HepG2 (cell line): ENCODE measurements around the gene PDIA5. TPM values are rescaled to one million over a fixed set of nuclear protein-coding genes. Genes with fewer than 3 reads are reported as not detected.
A peak's percentile ranks its signal among the peaks of the same experiment; 100 is the strongest.

Experiments used
- HDAC6 ChIP-seq: fragments of 200-600 bp; sonication (generic); IDR thresholded peaks from 2 replicates; pipeline ENCODE4 v1.7.0; 2017; ENCODE audit warnings: mild to moderate bottlenecking, antibody characterized with exemption, low read length, low read depth
- MAZ ChIP-seq, 2 experiments: sonication (generic) in 1 of 2; formaldehyde crosslinking in 1 of 2; IDR thresholded peaks; 2 replicates each; pipeline versions ENCODE4 v1.5.0 to v1.6.1; 2012 to 2020; ENCODE audit warnings: low read depth in 2 of 2, mild to moderate bottlenecking in 2 of 2, borderline replicate concordance in 1 of 2, improper control_type of control experiment in 1 of 2, low read length in 1 of 2, missing genetic modification reagents in 1 of 2, moderate library complexity in 1 of 2
- MZF1 ChIP-seq: sonication (generic); formaldehyde crosslinking; IDR thresholded peaks from 2 replicates; pipeline ENCODE4 v1.8.1; 2023; ENCODE audit warnings: mild to moderate bottlenecking, missing genetic modification reagents, borderline replicate concordance
- NCOR1 ChIP-seq: fragments of 200-600 bp; sonication (generic); IDR thresholded peaks from 2 replicates; pipeline ENCODE4 v1.7.0; 2017; ENCODE audit warnings: antibody characterized with exemption, low read length, borderline replicate concordance
- RAD21 ChIP-seq: fragments of 450-650 bp; formaldehyde crosslinking; IDR thresholded peaks from 2 replicates; pipeline ENCODE4 v1.5.0; 2020; ENCODE audit warnings: mild to moderate bottlenecking
- TEAD3 ChIP-seq: optimal IDR thresholded peaks from 2 replicates; pipeline ENCODE3; 2016; ENCODE audit warnings: borderline replicate concordance
- ZBTB8A ChIP-seq: sonication (generic); formaldehyde crosslinking; IDR thresholded peaks from 2 replicates; pipeline ENCODE4 v1.4.0; 2020; ENCODE audit warnings: mild to moderate bottlenecking, low read depth, missing genetic modification reagents, borderline replicate concordance
- ZMAT3 ChIP-seq: sonication (generic); formaldehyde crosslinking; conservative IDR thresholded peaks from 2 replicates; pipeline ENCODE4 v1.7.0; 2021; ENCODE audit warnings: missing genetic modification reagents
- ZNF30 ChIP-seq: sonication (generic); formaldehyde crosslinking; IDR thresholded peaks from 2 replicates; pipeline ENCODE4 v1.5.0; 2020; ENCODE audit warnings: mild to moderate bottlenecking, missing genetic modification reagents
- ZNF331 ChIP-seq: sonication (generic); formaldehyde crosslinking; IDR thresholded peaks from 2 replicates; pipeline ENCODE4 v1.4.0; 2020; ENCODE audit warnings: missing genetic modification reagents
- ZNF343 ChIP-seq: sonication (generic); formaldehyde crosslinking; IDR thresholded peaks from 2 replicates; pipeline ENCODE4 v1.4.0; 2020; ENCODE audit warnings: mild to moderate bottlenecking, missing genetic modification reagents
- ZNF543 ChIP-seq: sonication (generic); formaldehyde crosslinking; IDR thresholded peaks from 2 replicates; pipeline ENCODE4 v1.4.0; 2020; ENCODE audit warnings: mild to moderate bottlenecking, missing genetic modification reagents
- ZNF549 ChIP-seq: sonication (generic); formaldehyde crosslinking; IDR thresholded peaks from 2 replicates; pipeline ENCODE4 v1.5.0; 2020; ENCODE audit warnings: missing genetic modification reagents
- ZNF644 ChIP-seq: IDR thresholded peaks from 2 replicates; pipeline ENCODE4 v1.6.1; 2016; ENCODE audit warnings: low read depth
- polyA plus RNA-seq, 8 experiments: library from polyadenylated mRNA; depleted of rRNA in 3 of 8; stranded (reverse) in 7 of 8; unstranded in 1 of 8; fragments of >200 nt; fragmentation: Illumina TruSeq in 4 of 8; extraction: Trizol in 4 of 8; gene quantifications; 2 replicates each; pipeline versions ENCODE4 v1.2.1 to v1.2.3, GENCODE V29; 2011 to 2016; ENCODE audit warnings: low read depth in 4 of 8, missing spikeins in 1 of 8, mixed read lengths in 1 of 8; ENCODE audit not compliant: insufficient read depth in 1 of 8
- total RNA-seq, 5 experiments: library from RNA; depleted of rRNA; stranded (reverse); fragments of >200 nt; fragmentation: Illumina TruSeq; extraction: Trizol; gene quantifications; 2 replicates each; pipeline ENCODE4 v1.2.3, GENCODE V29; 2016; ENCODE audit warnings: low read depth in 1 of 5
- TF ChIP-seq, protein P1 (sequence below): sonication (generic); formaldehyde crosslinking; IDR thresholded peaks from 2 replicates; pipeline ENCODE4 v1.8.0; 2022; ENCODE audit warnings: missing genetic modification reagents, mild to moderate bottlenecking, moderate library complexity, borderline replicate concordance
- TF ChIP-seq, protein P2 (sequence below): sonication (generic); formaldehyde crosslinking; IDR thresholded peaks from 2 replicates; pipeline ENCODE4 v1.5.1; 2020; ENCODE audit warnings: missing genetic modification reagents, mild to moderate bottlenecking, borderline replicate concordance
- TF ChIP-seq, protein P3 (sequence below): sonication (generic); formaldehyde crosslinking; IDR thresholded peaks from 2 replicates; pipeline ENCODE4 v1.5.0; 2020; ENCODE audit warnings: missing genetic modification reagents, mild to moderate bottlenecking, borderline replicate concordance
- TF ChIP-seq, protein P4 (sequence below): sonication (generic); formaldehyde crosslinking; IDR thresholded peaks from 2 replicates; pipeline ENCODE4 v1.4.0; 2020; ENCODE audit warnings: mild to moderate bottlenecking, missing genetic modification reagents, borderline replicate concordance

PDIA5 gene
- total and polyA plus RNA-seq, 2 of the 13 experiments (the other 11 are each of a cell fraction or from before 2014, with no cell fraction given) = 51.3 to 74.3 TPM

DNA sequence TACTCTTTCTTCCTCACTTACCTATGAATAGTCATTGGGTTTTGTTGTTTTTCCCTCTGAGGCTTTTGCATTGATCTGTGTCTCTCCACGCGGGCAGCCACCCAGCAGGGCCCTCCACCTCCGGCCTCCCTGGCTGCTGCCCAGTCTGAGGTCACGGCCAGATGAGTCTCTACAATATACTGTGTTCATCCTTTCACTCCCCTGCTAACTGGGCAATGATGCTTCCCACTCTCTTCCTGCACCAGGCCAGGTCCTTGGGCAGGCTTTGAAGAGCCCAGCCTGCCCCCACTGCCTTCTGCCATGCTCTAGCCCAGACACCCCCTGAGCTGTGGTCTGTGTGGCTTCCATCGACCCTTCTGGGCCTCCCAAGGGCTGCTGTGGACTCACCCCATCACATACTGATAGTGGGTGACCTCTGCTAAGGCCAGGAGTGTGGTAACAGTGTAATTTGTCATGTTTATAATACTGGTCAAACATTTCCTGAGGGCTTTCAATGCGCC is 18.0 kb downstream of the PDIA5 start (continued):
- TF ChIP-seq, protein P1, sequence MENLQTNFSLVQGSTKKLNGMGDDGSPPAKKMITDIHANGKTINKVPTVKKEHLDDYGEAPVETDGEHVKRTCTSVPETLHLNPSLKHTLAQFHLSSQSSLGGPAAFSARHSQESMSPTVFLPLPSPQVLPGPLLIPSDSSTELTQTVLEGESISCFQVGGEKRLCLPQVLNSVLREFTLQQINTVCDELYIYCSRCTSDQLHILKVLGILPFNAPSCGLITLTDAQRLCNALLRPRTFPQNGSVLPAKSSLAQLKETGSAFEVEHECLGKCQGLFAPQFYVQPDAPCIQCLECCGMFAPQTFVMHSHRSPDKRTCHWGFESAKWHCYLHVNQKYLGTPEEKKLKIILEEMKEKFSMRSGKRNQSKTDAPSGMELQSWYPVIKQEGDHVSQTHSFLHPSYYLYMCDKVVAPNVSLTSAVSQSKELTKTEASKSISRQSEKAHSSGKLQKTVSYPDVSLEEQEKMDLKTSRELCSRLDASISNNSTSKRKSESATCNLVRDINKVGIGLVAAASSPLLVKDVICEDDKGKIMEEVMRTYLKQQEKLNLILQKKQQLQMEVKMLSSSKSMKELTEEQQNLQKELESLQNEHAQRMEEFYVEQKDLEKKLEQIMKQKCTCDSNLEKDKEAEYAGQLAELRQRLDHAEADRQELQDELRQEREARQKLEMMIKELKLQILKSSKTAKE (CRISPR knock-in tag) = peak; percentile 41; the same call in 1 of the 2 replicates
- TF ChIP-seq ZMAT3 (CRISPR knock-in tag) (no peak), ZNF543 (CRISPR knock-in tag) (no peak), ZNF644 (CRISPR knock-in tag) (no peak), ZNF343 (CRISPR knock-in tag) (no peak), ZBTB8A (CRISPR knock-in tag) (no peak), TEAD3 (no peak), NCOR1 (no peak), MZF1 (CRISPR knock-in tag) (no peak), MAZ (IDR thresholded peaks at IDR 0.05; ENCODE audit: borderline replicate concordance, low read depth, low read length) (0 out of 2 replicates have a peak, but pooled peaks have one; percentile 6), MAZ (CRISPR knock-in tag; IDR thresholded peaks at IDR 0.05; ENCODE audit: low read depth) (no peak), ZNF331 (CRISPR knock-in tag) (no peak), ZNF549 (no peak), RAD21 (CRISPR knock-in tag) (no peak), HDAC6 (no peak), ZNF30 (CRISPR knock-in tag) (no peak)
- TF ChIP-seq, protein P2, sequence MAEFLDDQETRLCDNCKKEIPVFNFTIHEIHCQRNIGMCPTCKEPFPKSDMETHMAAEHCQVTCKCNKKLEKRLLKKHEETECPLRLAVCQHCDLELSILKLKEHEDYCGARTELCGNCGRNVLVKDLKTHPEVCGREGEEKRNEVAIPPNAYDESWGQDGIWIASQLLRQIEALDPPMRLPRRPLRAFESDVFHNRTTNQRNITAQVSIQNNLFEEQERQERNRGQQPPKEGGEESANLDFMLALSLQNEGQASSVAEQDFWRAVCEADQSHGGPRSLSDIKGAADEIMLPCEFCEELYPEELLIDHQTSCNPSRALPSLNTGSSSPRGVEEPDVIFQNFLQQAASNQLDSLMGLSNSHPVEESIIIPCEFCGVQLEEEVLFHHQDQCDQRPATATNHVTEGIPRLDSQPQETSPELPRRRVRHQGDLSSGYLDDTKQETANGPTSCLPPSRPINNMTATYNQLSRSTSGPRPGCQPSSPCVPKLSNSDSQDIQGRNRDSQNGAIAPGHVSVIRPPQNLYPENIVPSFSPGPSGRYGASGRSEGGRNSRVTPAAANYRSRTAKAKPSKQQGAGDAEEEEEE = no peak
- TF ChIP-seq, protein P3, sequence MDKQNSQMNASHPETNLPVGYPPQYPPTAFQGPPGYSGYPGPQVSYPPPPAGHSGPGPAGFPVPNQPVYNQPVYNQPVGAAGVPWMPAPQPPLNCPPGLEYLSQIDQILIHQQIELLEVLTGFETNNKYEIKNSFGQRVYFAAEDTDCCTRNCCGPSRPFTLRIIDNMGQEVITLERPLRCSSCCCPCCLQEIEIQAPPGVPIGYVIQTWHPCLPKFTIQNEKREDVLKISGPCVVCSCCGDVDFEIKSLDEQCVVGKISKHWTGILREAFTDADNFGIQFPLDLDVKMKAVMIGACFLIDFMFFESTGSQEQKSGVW (CRISPR knock-in tag) = no peak
- TF ChIP-seq, protein P4, sequence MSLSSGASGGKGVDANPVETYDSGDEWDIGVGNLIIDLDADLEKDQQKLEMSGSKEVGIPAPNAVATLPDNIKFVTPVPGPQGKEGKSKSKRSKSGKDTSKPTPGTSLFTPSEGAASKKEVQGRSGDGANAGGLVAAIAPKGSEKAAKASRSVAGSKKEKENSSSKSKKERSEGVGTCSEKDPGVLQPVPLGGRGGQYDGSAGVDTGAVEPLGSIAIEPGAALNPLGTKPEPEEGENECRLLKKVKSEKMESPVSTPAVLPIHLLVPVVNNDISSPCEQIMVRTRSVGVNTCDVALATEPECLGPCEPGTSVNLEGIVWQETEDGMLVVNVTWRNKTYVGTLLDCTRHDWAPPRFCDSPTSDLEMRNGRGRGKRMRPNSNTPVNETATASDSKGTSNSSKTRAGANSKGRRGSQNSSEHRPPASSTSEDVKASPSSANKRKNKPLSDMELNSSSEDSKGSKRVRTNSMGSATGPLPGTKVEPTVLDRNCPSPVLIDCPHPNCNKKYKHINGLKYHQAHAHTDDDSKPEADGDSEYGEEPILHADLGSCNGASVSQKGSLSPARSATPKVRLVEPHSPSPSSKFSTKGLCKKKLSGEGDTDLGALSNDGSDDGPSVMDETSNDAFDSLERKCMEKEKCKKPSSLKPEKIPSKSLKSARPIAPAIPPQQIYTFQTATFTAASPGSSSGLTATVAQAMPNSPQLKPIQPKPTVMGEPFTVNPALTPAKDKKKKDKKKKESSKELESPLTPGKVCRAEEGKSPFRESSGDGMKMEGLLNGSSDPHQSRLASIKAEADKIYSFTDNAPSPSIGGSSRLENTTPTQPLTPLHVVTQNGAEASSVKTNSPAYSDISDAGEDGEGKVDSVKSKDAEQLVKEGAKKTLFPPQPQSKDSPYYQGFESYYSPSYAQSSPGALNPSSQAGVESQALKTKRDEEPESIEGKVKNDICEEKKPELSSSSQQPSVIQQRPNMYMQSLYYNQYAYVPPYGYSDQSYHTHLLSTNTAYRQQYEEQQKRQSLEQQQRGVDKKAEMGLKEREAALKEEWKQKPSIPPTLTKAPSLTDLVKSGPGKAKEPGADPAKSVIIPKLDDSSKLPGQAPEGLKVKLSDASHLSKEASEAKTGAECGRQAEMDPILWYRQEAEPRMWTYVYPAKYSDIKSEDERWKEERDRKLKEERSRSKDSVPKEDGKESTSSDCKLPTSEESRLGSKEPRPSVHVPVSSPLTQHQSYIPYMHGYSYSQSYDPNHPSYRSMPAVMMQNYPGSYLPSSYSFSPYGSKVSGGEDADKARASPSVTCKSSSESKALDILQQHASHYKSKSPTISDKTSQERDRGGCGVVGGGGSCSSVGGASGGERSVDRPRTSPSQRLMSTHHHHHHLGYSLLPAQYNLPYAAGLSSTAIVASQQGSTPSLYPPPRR = peak; percentile 58; the same call in 1 of the 2 replicates
- TF ChIP-seq, all 625 proteins: peak for 81
